Measurements from ENCODE around the gene SCN2B.

DNA sequence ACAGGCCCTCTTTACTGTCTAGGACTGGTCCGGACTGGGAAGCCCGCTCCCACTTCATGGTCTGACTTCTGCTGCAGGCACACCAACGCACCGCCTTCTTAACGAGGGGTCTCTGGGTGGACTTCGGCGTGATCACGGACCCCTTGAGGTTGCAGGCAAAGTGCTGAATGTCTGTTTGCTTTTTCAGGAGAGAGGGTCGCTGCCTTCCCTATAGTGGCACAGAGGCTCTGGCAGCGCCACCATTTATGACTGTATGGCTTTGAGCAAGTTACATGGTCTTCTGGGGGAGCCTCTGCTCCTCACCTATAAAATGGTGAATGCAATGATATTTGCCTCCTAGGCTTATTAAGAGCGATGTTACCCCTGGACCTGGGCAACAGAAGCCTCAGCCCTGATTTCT lies 22.5 kb downstream of the SCN2B start:
- TF ChIP-seq POLR2A (IDR thresholded peaks at IDR 0.05) (no peak), EP300 (IDR thresholded peaks at IDR 0.05) (no peak), POLR2AphosphoS5 (IDR thresholded peaks at IDR 0.05) (no peak)
- TF ChIP-seq, protein P1, sequence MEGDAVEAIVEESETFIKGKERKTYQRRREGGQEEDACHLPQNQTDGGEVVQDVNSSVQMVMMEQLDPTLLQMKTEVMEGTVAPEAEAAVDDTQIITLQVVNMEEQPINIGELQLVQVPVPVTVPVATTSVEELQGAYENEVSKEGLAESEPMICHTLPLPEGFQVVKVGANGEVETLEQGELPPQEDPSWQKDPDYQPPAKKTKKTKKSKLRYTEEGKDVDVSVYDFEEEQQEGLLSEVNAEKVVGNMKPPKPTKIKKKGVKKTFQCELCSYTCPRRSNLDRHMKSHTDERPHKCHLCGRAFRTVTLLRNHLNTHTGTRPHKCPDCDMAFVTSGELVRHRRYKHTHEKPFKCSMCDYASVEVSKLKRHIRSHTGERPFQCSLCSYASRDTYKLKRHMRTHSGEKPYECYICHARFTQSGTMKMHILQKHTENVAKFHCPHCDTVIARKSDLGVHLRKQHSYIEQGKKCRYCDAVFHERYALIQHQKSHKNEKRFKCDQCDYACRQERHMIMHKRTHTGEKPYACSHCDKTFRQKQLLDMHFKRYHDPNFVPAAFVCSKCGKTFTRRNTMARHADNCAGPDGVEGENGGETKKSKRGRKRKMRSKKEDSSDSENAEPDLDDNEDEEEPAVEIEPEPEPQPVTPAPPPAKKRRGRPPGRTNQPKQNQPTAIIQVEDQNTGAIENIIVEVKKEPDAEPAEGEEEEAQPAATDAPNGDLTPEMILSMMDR (IDR thresholded peaks at IDR 0.05), result no peak
